Natural killer cell (primary cell): Measurements from ENCODE around the gene RAB19. TPM values are rescaled to one million over a fixed set of nuclear protein-coding genes. Genes with fewer than 3 reads are reported as not detected.

Source experiments
- ATAC-seq, 3 donors: fragments of 150-1000 bp in 2 of 3; fragments of 200-7000 bp in 1 of 3; cut with Tn5 transposase; 1 replicate in 1 of 3; 2 replicates in 2 of 3; pipeline ENCODE4 v1.10.0; 2021; ENCODE audit warnings: mild to moderate bottlenecking in 2 of 3, moderate library complexity in 2 of 3
- DNase-seq, 2 donors: peaks; one replicate each; pipeline versions ENCODE4 v3.0.0 to v3.0.0-alpha.2; 2013 to 2021; ENCODE audit warnings: mixed read lengths in 1 of 2
- H3K27ac ChIP-seq: one replicate; pipeline ENCODE4 v1.5.1; 2013; ENCODE audit warnings: mild to moderate bottlenecking, low read length
- H3K27me3 ChIP-seq: one replicate; pipeline ENCODE4 v1.6.1; 2013; ENCODE audit warnings: low read length; ENCODE audit not compliant: control insufficient read depth, insufficient read depth
- H3K36me3 ChIP-seq: one replicate; pipeline ENCODE4 v1.6.1; 2013; ENCODE audit warnings: low read length; ENCODE audit not compliant: control insufficient read depth, insufficient read depth
- H3K4me1 ChIP-seq: one replicate; pipeline ENCODE4 v1.6.1; 2013; ENCODE audit warnings: low read length; ENCODE audit not compliant: control insufficient read depth, insufficient read depth
- H3K4me3 ChIP-seq: one replicate; pipeline ENCODE4 v1.5.1; 2013; ENCODE audit warnings: low read length
- H3K9me3 ChIP-seq: one replicate; pipeline ENCODE4 v1.6.1; 2013; ENCODE audit warnings: low read length; ENCODE audit not compliant: control insufficient read depth, insufficient read depth
- H3K27ac Mint-ChIP-seq, 2 donors: one replicate each; pipeline ENCODE4 v1.8.0; 2022; ENCODE audit warnings: mild to moderate bottlenecking in 2 of 2, mixed read lengths in 2 of 2, moderate library complexity in 1 of 2
- H3K27me3 Mint-ChIP-seq, 2 donors: one replicate each; pipeline ENCODE4 v1.8.0; 2022; ENCODE audit warnings: low read depth in 2 of 2, mixed read lengths in 2 of 2
- H3K36me3 Mint-ChIP-seq: one replicate; pipeline ENCODE4 v1.8.0; 2022; ENCODE audit warnings: mixed read lengths
- H3K4me1 Mint-ChIP-seq, 2 donors: one replicate each; pipeline ENCODE4 v1.8.0; 2022; ENCODE audit warnings: mixed read lengths in 2 of 2
- H3K4me3 Mint-ChIP-seq: one replicate; pipeline ENCODE4 v1.8.0; 2022; ENCODE audit warnings: mild to moderate bottlenecking, moderate library complexity, mixed read lengths
- H3K9me3 Mint-ChIP-seq, 2 donors: one replicate each; pipeline ENCODE4 v1.8.0; 2022; ENCODE audit warnings: mixed read lengths in 2 of 2
- CTCF ChIP-seq: fragments of 200-600 bp; IDR thresholded peaks from one replicate; pipeline ENCODE4 v1.8.0; 2022; ENCODE audit warnings: antibody characterized with exemption
- WGBS: methylation state at CpG from one replicate; pipeline ENCODE4 v1.1.7; 2013; ENCODE audit warnings: missing lambda C conversion rate; ENCODE audit not compliant: insufficient coverage; 5-methylcytosine and 5-hydroxymethylcytosine counted together
- intact Hi-C: fragments of 100-400 bp; cut with micrococcal nuclease; formaldehyde crosslinking; loops from one replicate; pipeline ENCODE4 v1.14.2; 2022
- total RNA-seq, 4 donors: library from RNA; stranded (reverse); fragments of 120-200 nt in 1 of 4; gene quantifications; one replicate each; pipeline versions ENCODE4 v1.2.3 to v1.2.4, GENCODE V29; 2013 to 2022

The RAB19 gene
- total RNA-seq, 3 donors from 2014 or later (not counting 1 experiment from before 2014, with no cell fraction given), result 1.9 to 3.3 (median 2.8) TPM

GRCh38 chr7:140397784-140398750 is 5.8 kb upstream of the RAB19 start, which contains the start of gene SLC37A3:
Gene SLC37A3 (minus strand): TSS chr7:140398530. CDS start chr7:140382526, 16,004 bp downstream.
- Mint-ChIP-seq H3K36me3 (no peaks in the 10 kb centered on the region), H3K27ac (peak within 1 kb of the TSS; percentile 66 to 88), H3K27me3 (no peaks in the 10 kb centered on the region), H3K4me1 (peaks cover 13 to 19% of the 10 kb centered on the region in 2 donors), H3K9me3 (no peaks in the 10 kb centered on the region), H3K4me3 (peak within 1 kb of the TSS; percentile 90)
- intact Hi-C loops, result no loop called here
- Histone ChIP-seq H3K27me3 (no peaks in the 10 kb centered on the region), H3K4me1 (peaks cover 13% of the 10 kb centered on the region), H3K9me3 (no peaks in the 10 kb centered on the region), H3K27ac (peak within 1 kb of the TSS; percentile 51), H3K36me3 (no peaks in the 10 kb centered on the region), H3K4me3 (peak within 1 kb of the TSS; percentile 74)
- peak; percentile 80 to 91 for DNase-seq
- TF ChIP-seq CTCF, result no peak
- under 1% methylated on average over 66 of the region's 66 CpGs for WGBS
- ATAC-seq, result peak; percentile 96 to 99 (median 97)

GRCh38 chr7:140398821-140399220 is 5.0 kb upstream of the RAB19 start:
- Mint-ChIP-seq H3K9me3 (no peaks in the 10 kb centered on the region), H3K27me3 (no peaks in the 10 kb centered on the region), H3K4me1 (peaks cover 18 to 24% of the 10 kb centered on the region in 2 donors), H3K36me3 (no peaks in the 10 kb centered on the region), H3K4me3 (peak overlapping the region; percentile 81), H3K27ac (peak overlapping the region in 1 of 2 donors; percentile 88)
- Histone ChIP-seq H3K4me1 (peaks cover 20% of the 10 kb centered on the region), H3K4me3 (no peak overlapping the region), H3K9me3 (no peaks in the 10 kb centered on the region), H3K27ac (no peak overlapping the region), H3K36me3 (no peaks in the 10 kb centered on the region), H3K27me3 (no peaks in the 10 kb centered on the region)
- 79% methylated on average over 10 of the region's 10 CpGs for WGBS
- DNase-seq (no peak), ATAC-seq (no peak)
- intact Hi-C loops, result no loop called here
- TF ChIP-seq CTCF, result no peak

GRCh38 chr7:140400381-140400780 is 3.5 kb upstream of the RAB19 start:
- Histone ChIP-seq H3K27me3 (no peaks in the 10 kb centered on the region), H3K27ac (no peak overlapping the region), H3K4me3 (no peak overlapping the region), H3K4me1 (peaks cover 27% of the 10 kb centered on the region), H3K9me3 (no peaks in the 10 kb centered on the region), H3K36me3 (no peaks in the 10 kb centered on the region)
- DNase-seq (no peak), ATAC-seq (no peak)
- no peak for TF ChIP-seq CTCF
- no peaks in the 10 kb centered on the region for H3K36me3 Mint-ChIP-seq
- H3K4me3 Mint-ChIP-seq, result no peak overlapping the region
- H3K27ac Mint-ChIP-seq, result no peak overlapping the region
- H3K9me3 Mint-ChIP-seq, result no peaks in the 10 kb centered on the region
- H3K4me1 Mint-ChIP-seq, result peaks cover 28 to 36% of the 10 kb centered on the region in 2 donors
- H3K27me3 Mint-ChIP-seq, result no peaks in the 10 kb centered on the region
- WGBS, result 86% methylated on average over 2 of the region's 3 CpGs
- intact Hi-C loops, result no loop called here
